ENCODE data around the gene DAGLA.

DNA sequence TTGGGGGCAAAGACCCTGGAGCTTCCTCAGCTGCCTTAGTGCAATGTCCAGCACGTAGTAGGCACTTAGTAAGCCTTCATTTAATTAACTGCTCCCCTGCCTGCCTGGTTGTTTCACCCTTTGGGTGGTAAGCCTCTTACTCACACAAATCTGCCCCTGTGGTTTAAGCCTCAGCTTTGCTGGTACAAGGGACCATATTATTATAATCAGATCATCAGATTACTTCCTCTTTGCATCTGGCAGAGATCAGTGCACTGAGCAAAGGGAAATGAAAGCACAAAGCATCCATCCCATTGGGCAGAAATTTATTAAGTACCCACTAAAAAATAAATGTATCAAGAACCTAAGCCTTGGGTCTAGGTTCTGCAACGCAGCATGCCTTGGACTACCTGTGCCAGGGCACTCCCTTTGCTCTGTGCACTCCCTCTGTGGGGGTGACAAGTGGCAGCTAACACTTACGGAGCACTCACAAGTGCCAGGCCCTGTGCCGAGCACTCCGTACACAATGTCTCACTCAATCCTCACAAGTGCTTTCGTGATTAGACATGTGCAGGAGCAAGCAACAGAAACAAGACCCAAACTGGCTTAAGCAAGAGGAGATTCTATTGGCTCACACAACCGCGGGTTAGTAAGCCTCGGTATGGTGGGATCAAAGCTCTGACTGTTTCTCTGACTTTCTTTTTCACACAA, 34.9 kb upstream of the DAGLA start:
- TF ChIP-seq, protein P1, sequence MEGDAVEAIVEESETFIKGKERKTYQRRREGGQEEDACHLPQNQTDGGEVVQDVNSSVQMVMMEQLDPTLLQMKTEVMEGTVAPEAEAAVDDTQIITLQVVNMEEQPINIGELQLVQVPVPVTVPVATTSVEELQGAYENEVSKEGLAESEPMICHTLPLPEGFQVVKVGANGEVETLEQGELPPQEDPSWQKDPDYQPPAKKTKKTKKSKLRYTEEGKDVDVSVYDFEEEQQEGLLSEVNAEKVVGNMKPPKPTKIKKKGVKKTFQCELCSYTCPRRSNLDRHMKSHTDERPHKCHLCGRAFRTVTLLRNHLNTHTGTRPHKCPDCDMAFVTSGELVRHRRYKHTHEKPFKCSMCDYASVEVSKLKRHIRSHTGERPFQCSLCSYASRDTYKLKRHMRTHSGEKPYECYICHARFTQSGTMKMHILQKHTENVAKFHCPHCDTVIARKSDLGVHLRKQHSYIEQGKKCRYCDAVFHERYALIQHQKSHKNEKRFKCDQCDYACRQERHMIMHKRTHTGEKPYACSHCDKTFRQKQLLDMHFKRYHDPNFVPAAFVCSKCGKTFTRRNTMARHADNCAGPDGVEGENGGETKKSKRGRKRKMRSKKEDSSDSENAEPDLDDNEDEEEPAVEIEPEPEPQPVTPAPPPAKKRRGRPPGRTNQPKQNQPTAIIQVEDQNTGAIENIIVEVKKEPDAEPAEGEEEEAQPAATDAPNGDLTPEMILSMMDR (IDR thresholded peaks at IDR 0.05), result no peak
- no peak for TF ChIP-seq POLR2A (IDR thresholded peaks at IDR 0.05)
